HUES48 (cell line): Measurements from ENCODE around the gene AGRN.
A peak's percentile ranks its signal among the peaks of the same experiment; 100 is the strongest.

ENCODE experiments used
- H3K27ac ChIP-seq: one replicate; pipeline ENCODE4 v1.7.0; 2013; ENCODE audit warnings: low read depth, low read length, inconsistent platforms
- H3K27me3 ChIP-seq: 2 replicates; pipeline ENCODE4 v1.6.1; 2013; ENCODE audit warnings: mild to moderate bottlenecking, low read length; ENCODE audit not compliant: control insufficient read depth, insufficient read depth
- H3K36me3 ChIP-seq: 2 replicates; pipeline ENCODE4 v1.6.1; 2013; ENCODE audit warnings: low read length; ENCODE audit not compliant: control insufficient read depth, insufficient read depth
- H3K4me1 ChIP-seq: 2 replicates; pipeline ENCODE4 v1.6.1; 2013; ENCODE audit warnings: mild to moderate bottlenecking, low read length; ENCODE audit not compliant: control insufficient read depth, insufficient read depth
- H3K4me3 ChIP-seq: 2 replicates; pipeline ENCODE4 v1.5.1; 2013; ENCODE audit warnings: mild to moderate bottlenecking, low read depth, low read length
- H3K9ac ChIP-seq: 2 replicates; pipeline ENCODE4 v1.6.1; 2013; ENCODE audit warnings: mild to moderate bottlenecking, low read depth, low read length, moderate library complexity
- H3K9me3 ChIP-seq: 2 replicates; pipeline ENCODE4 v1.6.1; 2013; ENCODE audit warnings: low read length; ENCODE audit not compliant: control insufficient read depth, insufficient read depth

AGRN gene

DNA sequence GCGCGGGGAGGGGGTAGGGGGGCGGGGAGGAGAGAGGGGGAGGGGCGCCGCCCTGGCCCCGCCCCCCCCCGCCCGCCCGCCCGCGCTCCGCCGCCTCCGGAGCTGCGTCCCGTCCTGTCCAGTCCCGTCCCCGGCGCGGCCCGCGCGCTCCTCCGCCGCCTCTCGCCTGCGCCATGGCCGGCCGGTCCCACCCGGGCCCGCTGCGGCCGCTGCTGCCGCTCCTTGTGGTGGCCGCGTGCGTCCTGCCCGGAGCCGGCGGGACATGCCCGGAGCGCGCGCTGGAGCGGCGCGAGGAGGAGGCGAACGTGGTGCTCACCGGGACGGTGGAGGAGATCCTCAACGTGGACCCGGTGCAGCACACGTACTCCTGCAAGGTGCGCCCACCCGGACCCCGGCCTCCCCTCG lies at the start of gene AGRN:
Gene AGRN (plus strand): TSS at position 121 of the 405 bp plus-strand sequence. CDS start 53 bp downstream, at position 174.
- peaks cover 35% of the 10 kb centered on the region for H3K4me1 ChIP-seq
- peak within 1 kb of the TSS; percentile 91 for H3K27ac ChIP-seq

DNA sequence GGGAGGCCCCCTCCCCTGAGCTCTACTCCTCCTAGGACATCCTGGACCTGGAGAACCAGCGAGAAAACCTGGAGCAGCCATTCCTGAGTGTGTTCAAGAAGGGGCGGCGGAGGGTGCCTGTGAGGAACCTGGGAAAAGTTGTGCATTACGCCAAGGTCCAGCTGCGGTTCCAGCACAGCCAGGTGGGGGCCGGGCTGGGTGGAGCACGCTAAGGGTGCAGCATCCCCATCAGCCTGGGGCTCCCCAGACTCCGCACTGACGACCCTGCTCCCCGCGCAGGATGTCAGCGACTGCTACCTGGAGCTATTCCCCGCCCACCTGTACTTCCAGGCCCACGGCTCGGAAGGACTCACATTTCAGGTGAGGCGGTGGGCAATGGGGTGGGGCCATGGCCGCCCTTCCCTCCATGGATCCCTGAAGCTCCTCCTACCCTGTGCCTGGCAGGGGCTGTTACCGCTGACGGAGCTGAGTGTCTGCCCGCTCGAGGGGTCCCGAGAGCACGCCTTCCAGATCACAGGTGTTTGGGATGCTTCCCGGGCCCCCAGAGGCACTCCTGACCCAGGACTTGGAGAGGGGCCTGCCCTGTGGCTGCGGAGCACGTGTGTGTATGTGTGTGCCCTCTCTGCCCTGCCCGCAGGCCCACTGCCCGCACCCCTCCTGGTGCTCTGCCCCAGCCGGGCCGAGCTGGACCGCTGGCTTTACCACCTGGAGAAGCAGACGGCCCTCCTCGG lies 49.5 kb upstream of the AGRN start:
- Histone ChIP-seq H3K36me3 (peaks cover 2% of the 10 kb centered on the region; the same call in 1 of the 2 replicates), H3K27me3 (peaks cover 62% of the 10 kb centered on the region), H3K27ac (no peak overlapping the region), H3K9me3 (no peaks in the 10 kb centered on the region), H3K4me3 (no peak overlapping the region; the same call in 1 of the 2 replicates), H3K9ac (no peak overlapping the region), H3K4me1 (0 out of 2 replicates have a peak, but pooled peaks cover 4% of the 10 kb centered on the region)

More for the DNA sequence above, at the start of gene AGRN:
- H3K9ac ChIP-seq: peak within 1 kb of the TSS; percentile 51; the same call in 1 of the 2 replicates
- no peaks in the 10 kb centered on the region for H3K9me3 ChIP-seq
- H3K27me3 ChIP-seq: no peaks in the 10 kb centered on the region; the same call in 1 of the 2 replicates
- H3K36me3 ChIP-seq: peaks cover 4% of the 10 kb centered on the region; the same call in 1 of the 2 replicates
- H3K4me3 ChIP-seq: peak within 1 kb of the TSS; percentile 72

DNA sequence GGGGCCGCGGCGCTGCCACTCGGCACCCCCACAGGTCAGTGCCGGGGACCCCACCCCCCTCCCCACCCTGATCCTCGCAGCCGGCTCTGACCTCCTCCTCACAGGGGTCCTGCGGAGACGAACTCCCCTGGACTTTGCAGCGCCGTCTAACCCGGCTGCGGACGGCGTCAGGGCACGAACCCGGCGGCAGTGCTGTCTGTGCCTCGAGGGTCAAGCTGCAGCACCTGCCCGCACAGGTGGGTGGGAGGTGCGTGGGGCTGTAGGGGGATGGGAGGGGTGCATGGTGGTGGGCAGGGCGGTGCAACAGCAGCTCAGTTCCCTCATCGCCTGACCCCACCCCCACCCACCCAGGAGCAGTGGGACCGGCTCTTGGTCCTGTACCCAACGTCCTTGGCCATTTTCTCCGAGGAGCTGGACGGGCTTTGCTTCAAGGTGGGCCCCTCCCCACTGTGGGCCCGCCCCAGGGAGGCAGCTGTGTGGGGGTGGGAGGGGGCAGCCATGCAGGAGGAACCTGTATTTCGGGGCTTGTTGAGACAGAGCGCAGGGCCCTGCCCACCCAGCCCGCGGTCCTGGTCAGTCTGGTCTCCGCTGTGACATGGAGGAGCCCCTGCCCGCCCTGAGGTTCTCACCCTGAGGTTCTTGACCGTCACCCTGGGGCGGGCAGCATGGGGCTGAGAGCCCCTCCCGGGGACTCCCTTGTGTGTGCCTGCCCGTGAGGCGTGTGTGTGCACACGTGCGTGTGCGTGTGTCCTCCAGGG lies 48.8 kb upstream of the AGRN start:
- peaks cover 57% of the 10 kb centered on the region for H3K27me3 ChIP-seq
- H3K4me3 ChIP-seq: no peak overlapping the region
- no peaks in the 10 kb centered on the region for H3K36me3 ChIP-seq
- H3K4me1 ChIP-seq: 0 out of 2 replicates have a peak, but pooled peaks cover under 1% of the 10 kb centered on the region
- no peak overlapping the region for H3K27ac ChIP-seq
- no peaks in the 10 kb centered on the region for H3K9me3 ChIP-seq
- no peak overlapping the region for H3K9ac ChIP-seq

GRCh38 chr1:971751-972506 lies 48.0 kb upstream of the AGRN start:
- Histone ChIP-seq H3K4me3 (no peak overlapping the region), H3K27me3 (peaks cover 49% of the 10 kb centered on the region), H3K4me1 (no peaks in the 10 kb centered on the region), H3K9ac (no peak overlapping the region), H3K27ac (no peak overlapping the region), H3K9me3 (no peaks in the 10 kb centered on the region), H3K36me3 (no peaks in the 10 kb centered on the region)

DNA sequence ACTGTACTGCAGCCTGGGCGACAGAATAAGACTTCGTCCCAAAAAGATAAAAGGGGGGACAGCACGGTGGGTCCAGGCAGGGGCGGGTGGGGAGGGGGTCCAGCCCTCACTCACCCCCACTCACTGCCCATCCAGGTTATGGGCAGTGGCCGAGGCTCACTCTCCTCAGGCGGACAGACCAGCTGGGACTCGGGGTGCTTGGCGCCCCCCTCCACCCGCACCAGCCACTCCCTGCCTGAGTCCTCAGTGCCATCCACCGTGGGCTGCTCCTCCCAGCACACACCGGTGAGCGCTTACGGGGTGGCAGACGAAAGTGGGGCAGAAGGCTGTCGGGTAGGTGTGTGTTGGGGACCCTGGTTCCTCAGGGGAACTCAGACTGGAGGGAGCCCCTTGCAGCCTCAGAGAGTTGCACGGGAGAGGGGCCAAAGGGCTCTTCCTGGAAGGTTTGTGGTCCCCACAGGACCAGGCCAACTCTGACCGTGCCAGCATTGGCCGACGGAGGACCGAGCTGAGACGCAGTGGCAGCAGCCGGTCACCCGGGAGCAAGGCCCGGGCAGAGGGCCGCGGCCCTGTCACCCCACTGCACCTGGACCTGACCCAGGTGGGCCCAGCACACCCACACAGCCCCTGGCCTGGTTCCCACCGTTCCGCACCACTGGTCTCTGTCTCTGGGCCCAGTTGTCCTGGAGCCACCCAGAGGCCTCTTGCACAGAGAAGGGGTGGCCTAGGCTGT lies 47.0 kb upstream of the AGRN start:
- Histone ChIP-seq H3K27me3 (peaks cover 40% of the 10 kb centered on the region), H3K4me1 (no peaks in the 10 kb centered on the region), H3K27ac (no peak overlapping the region), H3K9me3 (no peaks in the 10 kb centered on the region), H3K4me3 (no peak overlapping the region), H3K9ac (no peak overlapping the region), H3K36me3 (no peaks in the 10 kb centered on the region)

- H3K36me3 ChIP-seq: no peaks in the 10 kb centered on the region
- H3K4me1 ChIP-seq: no peaks in the 10 kb centered on the region
- H3K4me3 ChIP-seq: no peak overlapping the region
- H3K9me3 ChIP-seq: no peaks in the 10 kb centered on the region
- peaks cover 32% of the 10 kb centered on the region for H3K27me3 ChIP-seq
- H3K9ac ChIP-seq: no peak overlapping the region
- no peak overlapping the region for H3K27ac ChIP-seq
Measured at GRCh38 chr1:973459-974292, 46.2 kb upstream of the AGRN start.

GRCh38 chr1:974293-974640 lies 45.7 kb upstream of the AGRN start:
- Histone ChIP-seq H3K27me3 (peaks cover 26% of the 10 kb centered on the region), H3K4me1 (no peaks in the 10 kb centered on the region), H3K4me3 (no peak overlapping the region), H3K36me3 (no peaks in the 10 kb centered on the region), H3K9ac (no peak overlapping the region), H3K27ac (no peak overlapping the region), H3K9me3 (no peaks in the 10 kb centered on the region)

- Histone ChIP-seq H3K4me1 (no peaks in the 10 kb centered on the region), H3K9ac (no peak overlapping the region), H3K4me3 (no peak overlapping the region), H3K36me3 (no peaks in the 10 kb centered on the region), H3K9me3 (no peaks in the 10 kb centered on the region), H3K27me3 (peaks cover 25% of the 10 kb centered on the region), H3K27ac (no peak overlapping the region)
Measured at GRCh38 chr1:974687-975328, 45.1 kb upstream of the AGRN start.

GRCh38 chr1:975365-975764 lies 44.6 kb upstream of the AGRN start:
- Histone ChIP-seq H3K4me3 (no peak overlapping the region), H3K36me3 (no peaks in the 10 kb centered on the region), H3K4me1 (no peaks in the 10 kb centered on the region), H3K27ac (no peak overlapping the region), H3K9me3 (no peaks in the 10 kb centered on the region), H3K27me3 (peaks cover 22% of the 10 kb centered on the region), H3K9ac (no peak overlapping the region)
